Neural crest cell (in vitro differentiated cells): ENCODE measurements around the gene TBC1D5. TPM values are rescaled to one million over a fixed set of nuclear protein-coding genes. Genes with fewer than 3 reads are reported as not detected.

Experiments used
- DNase-seq: peaks from one replicate; pipeline ENCODE4 v3.0.0; 2021; ENCODE audit warnings: low read depth, mixed read lengths, low spot score
- H3K27ac Mint-ChIP-seq: one replicate; pipeline ENCODE4 v1.8.0; 2021; ENCODE audit warnings: mild to moderate bottlenecking, mixed read lengths; ENCODE audit not compliant: unreplicated experiment
- H3K27me3 Mint-ChIP-seq: 2 replicates; pipeline ENCODE4 v1.8.0; 2021; ENCODE audit warnings: low read depth, mild to moderate bottlenecking, mixed read lengths
- H3K36me3 Mint-ChIP-seq: 2 replicates; pipeline ENCODE4 v1.8.0; 2021; ENCODE audit warnings: low read depth, mild to moderate bottlenecking, mixed read lengths
- H3K4me1 Mint-ChIP-seq: 2 replicates; pipeline ENCODE4 v1.8.0; 2021; ENCODE audit warnings: mixed read lengths
- H3K4me3 Mint-ChIP-seq: one replicate; pipeline ENCODE4 v1.8.0; 2021; ENCODE audit warnings: mild to moderate bottlenecking, mixed read lengths
- H3K9me3 Mint-ChIP-seq: 2 replicates; pipeline ENCODE4 v1.8.0; 2021; ENCODE audit warnings: mixed read lengths
- CTCF ChIP-seq: fragments of 200-600 bp; sonication (generic); conservative IDR thresholded peaks from 2 replicates; pipeline ENCODE4 v1.5.0; 2021; ENCODE audit warnings: antibody characterized with exemption, mild to moderate bottlenecking
- total RNA-seq: library from RNA; stranded (reverse); gene quantifications from 2 replicates; pipeline ENCODE4 v1.2.1, GENCODE V29; 2021

Gene TBC1D5
- total RNA-seq, 1 donor from 2014 or later: 51.2 TPM

- H3K9me3 Mint-ChIP-seq: peaks cover 22% of the 10 kb centered on the region
- H3K27me3 Mint-ChIP-seq: no peaks in the 10 kb centered on the region
- peaks cover 40% of the 10 kb centered on the region for H3K36me3 Mint-ChIP-seq
- no peak for DNase-seq
- H3K4me3 Mint-ChIP-seq: no peak overlapping the region
- H3K27ac Mint-ChIP-seq: no peak overlapping the region
- TF ChIP-seq CTCF: no peak
- H3K4me1 Mint-ChIP-seq: peaks cover 14% of the 10 kb centered on the region
Observed at GRCh38 chr3:17589888-17590287, 152.5 kb downstream of the TBC1D5 start.

- H3K4me3 Mint-ChIP-seq: no peak overlapping the region
- H3K4me1 Mint-ChIP-seq: peaks cover 14% of the 10 kb centered on the region
- H3K27ac Mint-ChIP-seq: no peak overlapping the region
- TF ChIP-seq CTCF: no peak
- no peak for DNase-seq
- H3K36me3 Mint-ChIP-seq: peaks cover 30% of the 10 kb centered on the region
- no peaks in the 10 kb centered on the region for H3K27me3 Mint-ChIP-seq
- peaks cover 18% of the 10 kb centered on the region for H3K9me3 Mint-ChIP-seq
Observed at GRCh38 chr3:17588422-17588821, 154.0 kb downstream of the TBC1D5 start.

GRCh38 chr3:17585394-17586325 is 156.8 kb downstream of the TBC1D5 start:
- H3K9me3 Mint-ChIP-seq: peaks cover 15% of the 10 kb centered on the region
- peaks cover 14% of the 10 kb centered on the region for H3K4me1 Mint-ChIP-seq
- H3K27ac Mint-ChIP-seq: peak overlapping the region; percentile 84
- TF ChIP-seq CTCF: no peak
- H3K36me3 Mint-ChIP-seq: peaks cover 19% of the 10 kb centered on the region
- H3K27me3 Mint-ChIP-seq: no peaks in the 10 kb centered on the region
- no peak for DNase-seq
- H3K4me3 Mint-ChIP-seq: peak overlapping the region; percentile 33

- H3K27ac Mint-ChIP-seq: peak overlapping the region; percentile 29
- H3K9me3 Mint-ChIP-seq: peaks cover 3% of the 10 kb centered on the region
- TF ChIP-seq CTCF: no peak
- DNase-seq: no peak
- H3K4me1 Mint-ChIP-seq: peaks cover 14% of the 10 kb centered on the region
- no peak overlapping the region for H3K4me3 Mint-ChIP-seq
- H3K36me3 Mint-ChIP-seq: peaks cover 3% of the 10 kb centered on the region
- no peaks in the 10 kb centered on the region for H3K27me3 Mint-ChIP-seq
Observed at GRCh38 chr3:17584066-17584465, 158.4 kb downstream of the TBC1D5 start.

GRCh38 chr3:17583530-17583929 is 158.9 kb downstream of the TBC1D5 start:
- peaks cover 3% of the 10 kb centered on the region for H3K9me3 Mint-ChIP-seq
- H3K4me3 Mint-ChIP-seq: no peak overlapping the region
- no peak overlapping the region for H3K27ac Mint-ChIP-seq
- H3K27me3 Mint-ChIP-seq: no peaks in the 10 kb centered on the region
- peaks cover 14% of the 10 kb centered on the region for H3K4me1 Mint-ChIP-seq
- no peak for TF ChIP-seq CTCF
- DNase-seq: no peak
- no peaks in the 10 kb centered on the region for H3K36me3 Mint-ChIP-seq
